ENCODE data around the gene CDHR1. TPM values are rescaled to one million over a fixed set of nuclear protein-coding genes. Genes with fewer than 3 reads are reported as not detected.

The CDHR1 gene
- polyA plus RNA-seq, 1 experiment = not detected

GRCh38 chr10:84173501-84173929 is 20.8 kb upstream of the CDHR1 start, which contains the start of gene GPR15LG:
TSS of gene GPR15LG (plus strand) at chr10:84173801. CDS start at chr10:84173852, 51 bp downstream.
- POLR2A ChIA-PET = interaction anchor here (0.9 kb wide), 1 partner anchor 9 kb away, joined by 4 read pairs; no protein-coding TSS in a partner anchor
- Histone ChIP-seq H3K9me3 (ENCODE audit: control insufficient read depth, insufficient read depth, low read length) (no peaks in the 10 kb centered on the region), H3K27me3 (ENCODE audit: control insufficient read depth, insufficient read depth, low read length) (no peaks in the 10 kb centered on the region), H3K27ac (ENCODE audit: low read depth, low read length) (no peak within 1 kb of the TSS), H3K4me3 (ENCODE audit: low read depth, low read length) (no peak within 1 kb of the TSS)
- CTCF ChIA-PET = no interaction called here
- DNase-seq (ENCODE audit: low read depth, low spot score) = no peak
- no peak for TF ChIP-seq CTCF (IDR thresholded peaks at IDR 0.05; ENCODE audit: low read depth, low read length)

GRCh38 chr10:84175436-84175835 is 18.9 kb upstream of the CDHR1 start:
- ChIA-PET POLR2A (no interaction called here), CTCF (no interaction called here)
- Histone ChIP-seq H3K27ac (ENCODE audit: low read depth, low read length) (no peak overlapping the region), H3K9me3 (ENCODE audit: control insufficient read depth, insufficient read depth, low read length) (no peaks in the 10 kb centered on the region), H3K4me3 (ENCODE audit: low read depth, low read length) (no peak overlapping the region), H3K27me3 (ENCODE audit: control insufficient read depth, insufficient read depth, low read length) (no peaks in the 10 kb centered on the region)
- TF ChIP-seq CTCF (IDR thresholded peaks at IDR 0.05; ENCODE audit: low read depth, low read length) = no peak
- DNase-seq (ENCODE audit: low read depth, low spot score) = no peak

DNA sequence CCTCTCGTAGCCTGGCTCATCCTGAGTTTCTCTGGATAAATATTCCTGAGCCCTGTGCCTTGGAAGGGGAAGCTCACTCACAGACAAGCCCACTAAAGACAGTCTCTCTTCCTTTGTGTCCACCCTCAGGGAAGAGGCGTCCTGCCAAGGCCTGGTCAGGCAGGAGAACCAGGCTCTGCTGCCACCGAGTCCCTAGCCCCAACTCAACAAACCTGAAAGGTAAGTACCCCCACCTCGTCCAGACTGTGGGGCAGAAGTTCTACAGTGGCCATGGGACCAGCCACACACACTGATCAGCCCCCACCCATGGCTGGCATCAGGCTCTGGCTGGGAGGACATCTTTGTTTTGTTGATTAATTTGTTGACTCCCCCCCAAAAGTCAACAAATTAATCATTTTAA is 18.0 kb upstream of the CDHR1 start:
- TF ChIP-seq CTCF (IDR thresholded peaks at IDR 0.05; ENCODE audit: low read depth, low read length) = no peak
- Histone ChIP-seq H3K27ac (ENCODE audit: low read depth, low read length) (no peak overlapping the region), H3K27me3 (ENCODE audit: control insufficient read depth, insufficient read depth, low read length) (no peaks in the 10 kb centered on the region), H3K4me3 (ENCODE audit: low read depth, low read length) (no peak overlapping the region), H3K9me3 (ENCODE audit: control insufficient read depth, insufficient read depth, low read length) (no peaks in the 10 kb centered on the region; the same call in 1 of the 2 replicates)
- no peak for DNase-seq (ENCODE audit: low read depth, low spot score)
- POLR2A ChIA-PET = no interaction called here
- CTCF ChIA-PET = no interaction called here

DNA sequence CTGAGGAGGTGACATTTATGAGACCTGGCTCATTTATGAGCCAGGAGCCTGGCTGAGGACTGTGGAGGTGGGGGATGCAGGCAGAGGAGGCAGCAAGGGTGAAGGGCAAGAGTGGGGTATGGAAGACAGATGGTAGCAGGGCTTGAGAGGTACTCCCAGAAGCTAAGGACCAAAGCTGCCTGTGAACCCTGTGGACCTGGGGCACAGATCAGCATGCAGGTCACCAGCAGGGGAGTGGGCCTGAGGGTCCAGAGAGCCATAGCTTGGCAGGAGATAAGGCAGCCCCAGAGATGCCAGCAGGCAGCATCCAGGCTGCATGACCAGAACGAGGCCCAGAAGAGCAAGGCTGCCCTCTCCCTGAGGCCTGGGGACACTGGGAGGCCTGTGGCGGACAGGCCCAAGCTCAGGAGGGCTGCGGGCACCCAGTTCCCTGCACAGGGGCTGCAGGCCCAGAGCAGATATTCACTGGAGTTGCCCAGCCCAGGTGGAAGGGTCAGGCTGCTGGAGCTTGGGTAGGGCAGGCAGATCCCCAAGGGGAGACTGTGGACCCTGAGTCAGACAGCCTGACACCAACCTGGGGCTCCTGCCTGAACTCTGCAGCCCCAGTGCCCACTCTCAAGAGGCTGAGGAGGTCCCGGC is 17.4 kb upstream of the CDHR1 start:
- no peak for DNase-seq (ENCODE audit: low read depth, low spot score)
- H3K4me3 ChIP-seq (ENCODE audit: low read depth, low read length) = no peak overlapping the region
- POLR2A ChIA-PET = no interaction called here

More for the DNA sequence above, 17.4 kb upstream of the CDHR1 start:
- CTCF ChIA-PET = no interaction called here
- Histone ChIP-seq H3K27ac (ENCODE audit: low read depth, low read length) (no peak overlapping the region), H3K9me3 (ENCODE audit: control insufficient read depth, insufficient read depth, low read length) (no peaks in the 10 kb centered on the region; the same call in 1 of the 2 replicates), H3K27me3 (ENCODE audit: control insufficient read depth, insufficient read depth, low read length) (no peaks in the 10 kb centered on the region)
- TF ChIP-seq CTCF (IDR thresholded peaks at IDR 0.05; ENCODE audit: low read depth, low read length) = no peak

Data from AG04450 (cell line).